K562 (cell line): ENCODE measurements around the gene ANO9. TPM values are rescaled to one million over a fixed set of nuclear protein-coding genes. Genes with fewer than 3 reads are reported as not detected.

Experiments used
- ATAC-seq: fragments of 200-7000 bp; cut with Tn5 transposase; 3 replicates; pipeline ENCODE4 v1.9.1; 2020; ENCODE audit warnings: moderate library complexity
- BruUV-seq: library from RNA; stranded (reverse); fragments of 400-500 nt; replicated peaks from 2 replicates; lab custom pipeline; 2021; lab: Mats Ljungman, UMichigan
- CTCF ChIA-PET: fragments of 300-600 bp; formaldehyde crosslinking; extraction: SDS; loops from one replicate; lab custom pipeline; 2021; ENCODE audit warnings: low intra/inter-chr PET ratio; lab: Yijun Ruan, JAX
- POLR2A ChIA-PET: fragments of 300-600, 350-650 bp; sonication (Branson Sonifier 250); formaldehyde crosslinking; extraction: SDS; loops from one replicate; lab custom pipeline; 2021; ENCODE audit warnings: antibody characterized with exemption, inconsistent platforms; lab: Yijun Ruan, JAX
- DNase-seq, 4 experiments: peaks; one replicate each; pipeline versions ENCODE4 v3.0.0 to v3.0.0-alpha.2; 2011 to 2018; ENCODE audit warnings: low spot score in 3 of 4, mixed read lengths in 3 of 4; ENCODE audit errors: extremely low read depth in 1 of 4
- FAIRE-seq: peaks from 2 replicates; lab custom pipeline; 2011; peaks lifted over from hg19 to GRCh38; lab: Jason Lieb, UNC
- H2AFZ ChIP-seq: 2 replicates; pipeline ENCODE4 v1.6.0; 2011; ENCODE audit warnings: low read depth, low read length, control low read depth, inconsistent platforms
- H3K27ac ChIP-seq: fragments of 200-600 bp; 3 replicates; pipeline ENCODE4 v1.8.0; 2011; ENCODE audit warnings: low read depth, mild to moderate bottlenecking, control low read depth, inconsistent platforms, low read length, moderate library complexity, mixed read lengths; ENCODE audit errors: extremely low read depth
- H3K27me3 ChIP-seq, 2 experiments: fragments of 300-600 bp in 1 of 2; 2 replicates in 1 of 2; 3 replicates in 1 of 2; pipeline versions ENCODE4 v1.6.0 to v1.8.0; 2011; ENCODE audit warnings: inconsistent platforms in 2 of 2, low read length in 2 of 2, mild to moderate bottlenecking in 1 of 2, mixed read lengths in 1 of 2, moderate library complexity in 1 of 2; ENCODE audit not compliant: control insufficient read depth in 2 of 2, insufficient read depth in 2 of 2
- H3K36me3 ChIP-seq: fragments of 300-600 bp; 3 replicates; pipeline ENCODE4 v1.8.0; 2011; ENCODE audit warnings: mild to moderate bottlenecking, low read length, inconsistent platforms; ENCODE audit not compliant: control insufficient read depth, insufficient read depth
- H3K4me1 ChIP-seq, 2 experiments: fragments of 200-600 bp in 1 of 2; replicated peaks in 1 of 2; 2 replicates in 1 of 2; 3 replicates in 1 of 2; pipeline versions ENCODE4 v1.5.1 to v1.8.0; 2011; ENCODE audit warnings: inconsistent platforms in 2 of 2, low read length in 2 of 2, mild to moderate bottlenecking in 1 of 2, mixed read lengths in 1 of 2, moderate library complexity in 1 of 2; ENCODE audit not compliant: control insufficient read depth in 2 of 2, insufficient read depth in 2 of 2
- H3K4me2 ChIP-seq: 2 replicates; pipeline ENCODE4 v1.6.1; 2011; ENCODE audit warnings: low read length, control low read depth, inconsistent platforms, mixed read lengths; ENCODE audit not compliant: insufficient read depth
- H3K4me3 ChIP-seq: fragments of 200-600 bp; sonication (generic), shearing (Covaris generic); 2 replicates; pipeline ENCODE4 v1.5.1; 2016; ENCODE audit warnings: control low read depth, inconsistent platforms
- H3K79me2 ChIP-seq: fragments of 200-600 bp; 3 replicates; pipeline ENCODE4 v1.8.0; 2011; ENCODE audit warnings: low read length, inconsistent platforms; ENCODE audit not compliant: control insufficient read depth, insufficient read depth
- H3K9ac ChIP-seq, 2 experiments: 2 replicates each; pipeline versions ENCODE4 v1.6.0 to v1.6.1; 2011; ENCODE audit warnings: low read depth in 2 of 2, low read length in 2 of 2, control low read depth in 1 of 2, inconsistent platforms in 1 of 2, mild to moderate bottlenecking in 1 of 2, mixed read lengths in 1 of 2; ENCODE audit not compliant: insufficient read depth in 1 of 2
- H3K9me1 ChIP-seq: one replicate; pipeline ENCODE4 v1.6.0; 2011; ENCODE audit warnings: inconsistent platforms, mild to moderate bottlenecking, low read length, moderate library complexity; ENCODE audit not compliant: control insufficient read depth, insufficient read depth
- H3K9me3 ChIP-seq: replicated peaks from 2 replicates; pipeline ENCODE4 v1.5.1; 2011; ENCODE audit warnings: low read depth, low read length, inconsistent platforms; ENCODE audit not compliant: control insufficient read depth, insufficient read depth
- H4K20me1 ChIP-seq: replicated peaks from 2 replicates; pipeline ENCODE4 v1.6.1; 2011; ENCODE audit warnings: low read length, inconsistent platforms, mixed read lengths; ENCODE audit not compliant: control insufficient read depth, insufficient read depth
- ARID1B ChIP-seq: fragments of 450-650 bp; IDR thresholded peaks from 2 replicates; pipeline ENCODE4 v1.6.1; 2016; ENCODE audit warnings: antibody characterized with exemption, mild to moderate bottlenecking, inconsistent platforms
- CCAR2 ChIP-seq: fragments of 200-400 bp; formaldehyde crosslinking; IDR thresholded peaks from 2 replicates; pipeline ENCODE4 v1.6.1; 2017; ENCODE audit warnings: mild to moderate bottlenecking, low read depth, low read length
- CCNT2 ChIP-seq: IDR thresholded peaks from 2 replicates; pipeline ENCODE4 v1.6.1; 2011; ENCODE audit warnings: borderline replicate concordance, low read depth, mild to moderate bottlenecking, moderate library complexity, mixed read lengths, low read length; ENCODE audit not compliant: insufficient read length; ENCODE audit errors: extremely low read depth
- RB1 ChIP-seq: fragments of 450-650 bp; IDR thresholded peaks from 2 replicates; pipeline ENCODE4 v1.6.1; 2017; ENCODE audit warnings: low read depth, mild to moderate bottlenecking
- XRCC4 ChIP-seq: IDR thresholded peaks from one replicate; pipeline ENCODE4 v1.6.1; 2011; ENCODE audit not compliant: insufficient read depth, insufficient read length; ENCODE audit errors: extremely low read depth
- ZNF699 ChIP-seq: fragments of 250-450 bp; sonication (Bioruptor Pico); IDR thresholded peaks from 2 replicates; pipeline ENCODE4 v1.8.0; 2021; ENCODE audit warnings: mild to moderate bottlenecking, moderate library complexity; ENCODE audit not compliant: insufficient replicate concordance
- WGBS: fragments of 100-300 bp; shearing (Covaris generic); methylation state at CpG from one replicate; pipeline ENCODE4 v1.1.6; 2016; ENCODE audit warnings: low coverage, mixed read lengths; ENCODE audit not compliant: insufficient coverage; ENCODE audit errors: missing lambda C conversion rate; 5-methylcytosine and 5-hydroxymethylcytosine counted together
- in situ Hi-C: fragments of 300-500 bp; cut with MboI; formaldehyde crosslinking; loops from 4 replicates; pipeline ENCODE4 v1.15.0; 2018; ENCODE audit warnings: inconsistent platforms, mixed read lengths
- intact Hi-C: fragments of 100-400 bp; cut with micrococcal nuclease; formaldehyde crosslinking; loops from 2 replicates; pipeline ENCODE4 v1.14.2; 2022
- polyA plus RNA-seq, 8 experiments: library from polyadenylated mRNA; depleted of rRNA in 4 of 8; stranded (reverse) in 5 of 8; unstranded in 3 of 8; fragments of >200 nt; fragmentation: Nextera tagmentation in 2 of 8; fragmentation: Illumina TruSeq in 1 of 8; extraction: Ambion mirVana in 2 of 8; extraction: Trizol in 1 of 8; gene quantifications; 2 replicates each; pipeline versions ENCODE4 v1.2.1 to v1.2.3, GENCODE V29; 2011 to 2014; ENCODE audit warnings: inconsistent platforms in 1 of 8, missing spikeins in 1 of 8
- total RNA-seq, 7 experiments: library from RNA; depleted of rRNA in 6 of 7; stranded (reverse); fragments of >200 nt in 6 of 7; fragmentation: Illumina TruSeq in 2 of 7; extraction: Trizol in 2 of 7; gene quantifications; 2 replicates each; pipeline versions ENCODE4 v1.2.1 to v1.2.3, GENCODE V29; 2011 to 2021; ENCODE audit warnings: low replicate concordance in 1 of 7

The ANO9 gene
- total and polyA plus RNA-seq, 9 of the 15 experiments (the other 6 are each of a cell fraction or from before 2014, with no cell fraction given) = 0.20 to 14.5 (median 4.5) TPM

DNA sequence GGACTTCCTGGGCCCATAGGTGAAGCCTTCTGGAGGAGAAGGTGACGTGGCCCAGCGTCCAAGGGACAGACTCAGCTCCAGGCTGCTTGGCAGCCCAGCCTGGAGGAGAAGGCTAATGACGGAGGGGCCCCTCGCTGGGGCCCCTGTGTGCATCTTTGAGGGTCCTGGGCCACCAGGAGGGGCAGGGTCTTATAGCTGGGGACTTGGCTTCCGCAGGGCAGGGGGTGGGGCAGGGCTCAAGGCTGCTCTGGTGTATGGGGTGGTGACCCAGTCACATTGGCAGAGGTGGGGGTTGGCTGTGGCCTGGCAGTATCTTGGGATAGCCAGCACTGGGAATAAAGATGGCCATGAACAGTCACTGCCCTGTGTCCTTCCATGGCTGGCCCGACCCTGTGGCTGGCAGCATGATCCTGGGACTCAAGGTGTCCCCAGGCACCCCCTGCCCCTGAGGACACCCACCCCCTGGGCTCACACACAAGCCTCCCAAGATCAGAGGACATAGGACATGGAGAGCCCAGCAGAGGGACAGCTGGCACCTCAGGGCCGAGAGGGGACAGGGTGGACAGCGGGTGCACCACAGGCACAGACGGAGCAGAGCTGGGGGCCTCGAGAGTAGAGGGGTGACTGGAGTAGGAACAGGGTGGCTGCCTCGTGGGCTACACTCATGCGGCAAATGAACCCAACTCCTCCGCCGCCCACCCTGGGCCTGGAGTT, 37.1 kb downstream of the ANO9 start:
- Histone ChIP-seq H3K27ac (no peak overlapping the region), H3K4me1 (peaks cover 6 to 54% of the 10 kb centered on the region in 2 experiments; a peak in 3 of 5 replicates), H2AFZ (no peak overlapping the region), H3K9me1 (no peaks in the 10 kb centered on the region), H4K20me1 (no peaks in the 10 kb centered on the region), H3K27me3 (no peaks in the 10 kb centered on the region), H3K9me3 (peaks cover under 1% of the 10 kb centered on the region; the same call in 1 of the 2 replicates), H3K4me3 (no peak overlapping the region), H3K4me2 (no peak overlapping the region), H3K9ac (peak overlapping the region in 1 of 2 experiments; percentile 68; a peak in 2 of 4 replicates), H3K79me2 (peaks cover 11% of the 10 kb centered on the region; the same call in 2 of the 3 replicates), H3K36me3 (peaks cover 37% of the 10 kb centered on the region; the same call in 1 of the 3 replicates)
- BruUV-seq = TSS peak; percentile 88
- ATAC-seq (no peak), FAIRE-seq (no peak), DNase-seq (no peak)
- TF ChIP-seq ARID1B (no peak), CCAR2 (no peak), XRCC4 (no peak), CCNT2 (no peak), ZNF699 (CRISPR knock-in tag) (no peak), RB1 (no peak)
- in situ Hi-C loops (no loop called here), intact Hi-C loops (no loop called here)
- ChIA-PET CTCF (interaction anchor here (0.6 kb wide), 1 partner anchor 36 kb away, joined by 3 read pairs; no protein-coding TSS in a partner anchor), POLR2A (interaction anchor here (1.0 to 1.2 kb wide), 2 partner anchors 9 to 10 kb away, joined by 3 to 4 read pairs; partner anchors contain the start of gene SIGIRR)
- 90% methylated on average over 11 of the region's 14 CpGs for WGBS
